Astrocyte (in vitro differentiated cells and primary cell): ENCODE data around the gene OTOG. TPM values are rescaled to one million over a fixed set of nuclear protein-coding genes. Genes with fewer than 3 reads are reported as not detected.

Experiments used
- DNase-seq: peaks from one replicate; pipeline ENCODE4 v3.0.0-alpha.2; 2010; ENCODE audit warnings: low read depth
- FAIRE-seq: peaks from 2 replicates; lab custom pipeline; 2011; peaks lifted over from hg19 to GRCh38; lab: Jason Lieb, UNC
- H2AFZ ChIP-seq: 2 replicates; pipeline ENCODE4 v1.6.0; 2012; ENCODE audit warnings: low read depth, low read length, inconsistent platforms
- H3K27ac ChIP-seq: 2 replicates; pipeline ENCODE4 v1.5.1; 2011; ENCODE audit warnings: low read depth, low read length, inconsistent platforms
- H3K27me3 ChIP-seq: 2 replicates; pipeline ENCODE4 v1.6.0; 2011; ENCODE audit warnings: low read length, inconsistent platforms; ENCODE audit not compliant: insufficient read depth
- H3K36me3 ChIP-seq: 2 replicates; pipeline ENCODE4 v1.5.1; 2011; ENCODE audit warnings: low read length, inconsistent platforms; ENCODE audit not compliant: insufficient read depth
- H3K4me1 ChIP-seq: 2 replicates; pipeline ENCODE4 v1.5.1; 2011; ENCODE audit warnings: low read length, inconsistent platforms; ENCODE audit not compliant: insufficient read depth
- H3K4me2 ChIP-seq: 2 replicates; pipeline ENCODE4 v1.6.0; 2012; ENCODE audit warnings: low read length, inconsistent platforms
- H3K4me3 ChIP-seq: 2 replicates; pipeline ENCODE4 v1.5.1; 2011; ENCODE audit warnings: low read depth, mild to moderate bottlenecking, low read length, inconsistent platforms; ENCODE audit not compliant: insufficient read depth
- H3K79me2 ChIP-seq: 2 replicates; pipeline ENCODE4 v1.6.0; 2012; ENCODE audit warnings: mild to moderate bottlenecking, low read length, inconsistent platforms; ENCODE audit not compliant: insufficient read depth
- H3K9ac ChIP-seq: 2 replicates; pipeline ENCODE4 v1.6.0; 2012; ENCODE audit warnings: mild to moderate bottlenecking, low read length, inconsistent platforms
- H3K9me3 ChIP-seq: 2 replicates; pipeline ENCODE4 v1.5.1; 2012; ENCODE audit warnings: low read depth, mild to moderate bottlenecking, low read length, inconsistent platforms; ENCODE audit not compliant: insufficient read depth
- H4K20me1 ChIP-seq: 2 replicates; pipeline ENCODE4 v1.6.0; 2012; ENCODE audit warnings: low read length, inconsistent platforms; ENCODE audit not compliant: insufficient read depth
- H3K27ac Mint-ChIP-seq: one replicate; pipeline ENCODE4 v1.8.0; 2021; ENCODE audit warnings: mild to moderate bottlenecking, mixed read lengths; ENCODE audit not compliant: unreplicated experiment
- H3K27me3 Mint-ChIP-seq: one replicate; pipeline ENCODE4 v1.8.0; 2021; ENCODE audit warnings: low read depth, mixed read lengths; ENCODE audit not compliant: unreplicated experiment
- H3K36me3 Mint-ChIP-seq: one replicate; pipeline ENCODE4 v1.8.0; 2021; ENCODE audit warnings: low read depth, mixed read lengths; ENCODE audit not compliant: unreplicated experiment
- H3K4me1 Mint-ChIP-seq: one replicate; pipeline ENCODE4 v1.8.0; 2021; ENCODE audit warnings: low read depth, mixed read lengths; ENCODE audit not compliant: unreplicated experiment
- H3K4me3 Mint-ChIP-seq: one replicate; pipeline ENCODE4 v1.8.0; 2021; ENCODE audit warnings: mild to moderate bottlenecking, moderate library complexity, mixed read lengths; ENCODE audit not compliant: unreplicated experiment
- H3K9me3 Mint-ChIP-seq: one replicate; pipeline ENCODE4 v1.8.0; 2021; ENCODE audit warnings: mild to moderate bottlenecking, mixed read lengths; ENCODE audit not compliant: unreplicated experiment
- CTCF ChIP-seq: IDR thresholded peaks from 2 replicates; pipeline ENCODE4 v1.5.1; 2011; ENCODE audit warnings: low read depth, mild to moderate bottlenecking, inconsistent platforms, low read length, moderate library complexity; ENCODE audit not compliant: insufficient read depth
- EZH2 ChIP-seq: IDR thresholded peaks from 2 replicates; pipeline ENCODE4 v1.6.1; 2012; ENCODE audit warnings: mild to moderate bottlenecking, low read length, inconsistent platforms; ENCODE audit not compliant: insufficient read depth
- total RNA-seq: library from RNA; stranded (reverse); gene quantifications from 2 replicates; pipeline ENCODE4 v1.2.1, GENCODE V29; 2021

OTOG gene
- total RNA-seq, 1 donor from 2014 or later: not detected

- Histone ChIP-seq H3K9me3 (no peaks in the 10 kb centered on the region), H2AFZ (no peak overlapping the region), H3K4me1 (no peaks in the 10 kb centered on the region), H3K4me3 (no peak overlapping the region), H3K27ac (no peak overlapping the region), H3K36me3 (no peaks in the 10 kb centered on the region), H3K79me2 (no peaks in the 10 kb centered on the region), H3K27me3 (no peaks in the 10 kb centered on the region), H3K9ac (no peak overlapping the region), H4K20me1 (no peaks in the 10 kb centered on the region), H3K4me2 (no peak overlapping the region)
- Mint-ChIP-seq H3K4me1 (no peaks in the 10 kb centered on the region), H3K9me3 (no peaks in the 10 kb centered on the region), H3K27me3 (peaks cover 69% of the 10 kb centered on the region), H3K27ac (no peak overlapping the region), H3K4me3 (no peak overlapping the region), H3K36me3 (no peaks in the 10 kb centered on the region)
- TF ChIP-seq EZH2 (no peak), CTCF (no peak)
- DNase-seq (no peak), FAIRE-seq (no peak)
These were observed 57.3 kb downstream of the OTOG start for GRCh38 chr11:17604201-17604914.

DNA sequence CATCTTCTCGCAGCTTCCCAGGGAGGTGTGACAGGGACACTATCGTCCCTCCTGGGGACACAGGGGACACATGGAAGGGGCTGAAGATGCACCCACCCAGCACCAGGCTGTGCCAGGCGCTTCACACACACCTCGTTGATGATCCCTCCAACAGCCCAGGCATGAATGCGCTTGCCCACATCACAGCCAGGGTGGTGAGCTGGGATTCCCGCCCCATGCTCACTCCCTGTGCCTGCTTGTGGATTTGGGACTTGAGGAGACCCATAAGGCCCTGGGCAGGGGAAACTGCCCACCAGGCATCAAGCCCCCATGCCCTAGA lies 57.8 kb downstream of the OTOG start:
- no peak overlapping the region for H3K27ac ChIP-seq
- no peak overlapping the region for H3K4me2 ChIP-seq
- H3K9ac ChIP-seq: no peak overlapping the region
- no peaks in the 10 kb centered on the region for H3K27me3 ChIP-seq
- H3K9me3 Mint-ChIP-seq: no peaks in the 10 kb centered on the region
- DNase-seq (no peak), FAIRE-seq (no peak)
- TF ChIP-seq EZH2: no peak
- no peak for TF ChIP-seq CTCF
- H3K27ac Mint-ChIP-seq: no peak overlapping the region
- no peak overlapping the region for H3K4me3 Mint-ChIP-seq
- no peaks in the 10 kb centered on the region for H3K9me3 ChIP-seq
- H3K27me3 Mint-ChIP-seq: peaks cover 64% of the 10 kb centered on the region
- no peaks in the 10 kb centered on the region for H3K4me1 Mint-ChIP-seq
- H3K4me3 ChIP-seq: no peak overlapping the region
- H4K20me1 ChIP-seq: no peaks in the 10 kb centered on the region
- no peak overlapping the region for H2AFZ ChIP-seq
- H3K36me3 ChIP-seq: no peaks in the 10 kb centered on the region
- no peaks in the 10 kb centered on the region for H3K79me2 ChIP-seq
- no peaks in the 10 kb centered on the region for H3K36me3 Mint-ChIP-seq
- no peaks in the 10 kb centered on the region for H3K4me1 ChIP-seq

GRCh38 chr11:17605651-17606122 lies 58.6 kb downstream of the OTOG start:
- no peak overlapping the region for H3K27ac ChIP-seq
- TF ChIP-seq CTCF (no peak), EZH2 (no peak)
- Mint-ChIP-seq H3K27me3 (peaks cover 61% of the 10 kb centered on the region), H3K4me3 (no peak overlapping the region), H3K27ac (no peak overlapping the region), H3K9me3 (no peaks in the 10 kb centered on the region), H3K4me1 (no peaks in the 10 kb centered on the region), H3K36me3 (no peaks in the 10 kb centered on the region)
- no peaks in the 10 kb centered on the region for H3K27me3 ChIP-seq
- no peaks in the 10 kb centered on the region for H3K36me3 ChIP-seq
- H3K4me2 ChIP-seq: no peak overlapping the region
- no peak for FAIRE-seq
- H3K4me1 ChIP-seq: no peaks in the 10 kb centered on the region
- no peak overlapping the region for H2AFZ ChIP-seq
- no peaks in the 10 kb centered on the region for H3K79me2 ChIP-seq
- no peaks in the 10 kb centered on the region for H3K9me3 ChIP-seq
- no peak overlapping the region for H3K9ac ChIP-seq
- DNase-seq: no peak
- no peak overlapping the region for H3K4me3 ChIP-seq
- no peaks in the 10 kb centered on the region for H4K20me1 ChIP-seq
